Naive B cell (primary cell): ENCODE results near the gene KLHL11. TPM values are rescaled to one million over a fixed set of nuclear protein-coding genes. Genes with fewer than 3 reads are reported as not detected.
A peak's percentile ranks its signal among the peaks of the same experiment; 100 is the strongest.
"Not testable (repeated sequence)": the region's sequence is repeated elsewhere in the genome, so short reads cannot be mapped to it uniquely, and the experiment has no call there.

Source experiments
- ATAC-seq, 2 donors: fragments of 150-1000 bp; cut with Tn5 transposase; 2 replicates each; pipeline ENCODE4 v1.10.0; 2021; ENCODE audit warnings: low read depth in 2 of 2, mild to moderate bottlenecking in 2 of 2, moderate library complexity in 2 of 2
- DNase-seq: peaks from one replicate; pipeline ENCODE4 v3.0.0; 2022
- H3K27ac Mint-ChIP-seq, 6 donors: one replicate each; pipeline ENCODE4 v1.8.0; 2020 to 2022; ENCODE audit warnings: mild to moderate bottlenecking in 6 of 6, mixed read lengths in 6 of 6, moderate library complexity in 5 of 6, inconsistent platforms in 2 of 6
- H3K27me3 Mint-ChIP-seq, 3 donors: one replicate each; pipeline ENCODE4 v1.8.0; 2021 to 2022; ENCODE audit warnings: mixed read lengths in 3 of 3, mild to moderate bottlenecking in 1 of 3
- H3K36me3 Mint-ChIP-seq, 2 donors: one replicate each; pipeline ENCODE4 v1.8.0; 2020 to 2022; ENCODE audit warnings: mixed read lengths in 2 of 2, inconsistent platforms in 1 of 2, mild to moderate bottlenecking in 1 of 2
- H3K4me1 Mint-ChIP-seq, 3 donors: one replicate each; pipeline ENCODE4 v1.8.0; 2020 to 2022; ENCODE audit warnings: mixed read lengths in 3 of 3, inconsistent platforms in 1 of 3, mild to moderate bottlenecking in 1 of 3, moderate library complexity in 1 of 3
- H3K4me3 Mint-ChIP-seq, 8 donors: one replicate each; pipeline ENCODE4 v1.8.0; 2020 to 2022; ENCODE audit warnings: mild to moderate bottlenecking in 8 of 8, mixed read lengths in 8 of 8, moderate library complexity in 8 of 8, inconsistent platforms in 2 of 8
- H3K9me3 Mint-ChIP-seq, 7 donors: one replicate each; pipeline ENCODE4 v1.8.0; 2020 to 2022; ENCODE audit warnings: mixed read lengths in 7 of 7, mild to moderate bottlenecking in 5 of 7, inconsistent platforms in 2 of 7, moderate library complexity in 1 of 7
- polyA plus RNA-seq, 6 donors: library from polyadenylated mRNA; unstranded; fragments of 300-500 nt; fragmentation: Illumina TruSeq; gene quantifications; one replicate each; pipeline ENCODE4 v1.2.3, GENCODE V29; 2021; ENCODE audit warnings: low read depth in 6 of 6

Gene KLHL11
- polyA plus RNA-seq, 6 donors from 2014 or later, result 3.6 to 9.8 (median 6.7) TPM

DNA sequence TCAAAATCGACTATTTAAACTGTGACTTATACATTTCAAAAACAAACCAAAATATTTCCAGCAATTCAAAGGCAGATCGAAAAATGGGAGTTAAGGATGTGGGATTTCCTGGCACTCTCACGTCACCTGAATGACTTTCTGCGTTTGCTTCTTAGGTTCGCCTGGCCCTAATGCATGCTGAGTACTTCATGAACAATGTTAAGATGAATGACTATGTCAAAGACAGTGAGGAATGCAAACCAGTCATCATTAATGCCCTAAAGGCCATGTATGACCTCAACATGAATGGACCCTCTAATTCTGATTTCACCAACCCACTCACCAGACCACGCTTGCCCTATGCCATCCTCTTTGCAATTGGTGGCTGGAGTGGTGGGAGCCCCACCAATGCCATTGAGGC, 20.3 kb downstream of the KLHL11 start:
- Mint-ChIP-seq H3K27ac (no peak overlapping the region), H3K4me3 (no peak overlapping the region), H3K9me3 (no peaks in the 10 kb centered on the region), H3K36me3 (peaks cover 0 to 8% of the 10 kb centered on the region in 2 donors), H3K27me3 (no peaks in the 10 kb centered on the region), H3K4me1 (peaks cover 0 to 11% (median 8%) of the 10 kb centered on the region in 3 donors)
- no peak for ATAC-seq
- DNase-seq, result no peak

DNA sequence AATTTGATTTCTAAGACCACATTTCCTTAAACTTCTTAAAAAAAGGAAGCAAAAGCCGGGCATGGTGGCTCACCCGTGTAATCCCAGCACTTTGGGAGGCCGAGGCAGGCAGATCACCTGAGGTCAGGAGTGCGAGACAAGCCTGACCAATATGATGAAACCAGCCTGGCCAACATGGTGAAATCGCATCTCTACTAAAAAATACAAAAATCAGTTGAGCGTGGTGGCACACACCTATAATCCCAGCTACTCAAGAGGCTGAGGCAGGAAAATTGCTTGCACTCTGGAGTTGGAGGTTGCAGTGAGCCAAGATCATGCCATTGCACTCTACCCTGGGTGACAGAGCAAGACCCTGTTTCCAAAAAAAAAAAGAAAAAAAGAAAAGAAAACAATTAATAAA, 24.4 kb downstream of the KLHL11 start:
- H3K27me3 Mint-ChIP-seq, ATAC-seq, DNase-seq, H3K9me3 Mint-ChIP-seq, H3K36me3 Mint-ChIP-seq, H3K4me3 Mint-ChIP-seq, H3K27ac Mint-ChIP-seq, H3K4me1 Mint-ChIP-seq: not testable (repeated sequence)

- H3K9me3 Mint-ChIP-seq, H3K36me3 Mint-ChIP-seq: not testable (repeated sequence)
- peak overlapping the region in 1 of 6 donors; percentile 70 for H3K27ac Mint-ChIP-seq
Measured at GRCh38 chr17:41839448-41839847, 25.8 kb downstream of the KLHL11 start.

GRCh38 chr17:41837761-41838538, 27.3 kb downstream of the KLHL11 start, which contains the start of gene KLHL10:
KLHL10 (plus strand) TSS chr17:41837825; CDS start chr17:41837933, 108 bp downstream.
- Mint-ChIP-seq H3K9me3 (no peaks in the 10 kb centered on the region), H3K36me3 (no peaks in the 10 kb centered on the region), H3K27ac (peak within 1 kb of the TSS in 1 of 6 donors; percentile 66), H3K4me3 (peak within 1 kb of the TSS; percentile 79 to 95 (median 85)), H3K4me1 (peaks cover 8 to 13% (median 8%) of the 10 kb centered on the region in 3 donors), H3K27me3 (peaks cover 0 to 4% (median 0%) of the 10 kb centered on the region in 3 donors)
- no peak for DNase-seq
- ATAC-seq, result no peak

More at GRCh38 chr17:41839448-41839847, 25.8 kb downstream of the KLHL11 start:
- H3K4me1 Mint-ChIP-seq, result peaks cover 8 to 13% (median 8%) of the 10 kb centered on the region in 3 donors
- DNase-seq, ATAC-seq, H3K4me3 Mint-ChIP-seq, H3K27me3 Mint-ChIP-seq: not testable (repeated sequence)

DNA sequence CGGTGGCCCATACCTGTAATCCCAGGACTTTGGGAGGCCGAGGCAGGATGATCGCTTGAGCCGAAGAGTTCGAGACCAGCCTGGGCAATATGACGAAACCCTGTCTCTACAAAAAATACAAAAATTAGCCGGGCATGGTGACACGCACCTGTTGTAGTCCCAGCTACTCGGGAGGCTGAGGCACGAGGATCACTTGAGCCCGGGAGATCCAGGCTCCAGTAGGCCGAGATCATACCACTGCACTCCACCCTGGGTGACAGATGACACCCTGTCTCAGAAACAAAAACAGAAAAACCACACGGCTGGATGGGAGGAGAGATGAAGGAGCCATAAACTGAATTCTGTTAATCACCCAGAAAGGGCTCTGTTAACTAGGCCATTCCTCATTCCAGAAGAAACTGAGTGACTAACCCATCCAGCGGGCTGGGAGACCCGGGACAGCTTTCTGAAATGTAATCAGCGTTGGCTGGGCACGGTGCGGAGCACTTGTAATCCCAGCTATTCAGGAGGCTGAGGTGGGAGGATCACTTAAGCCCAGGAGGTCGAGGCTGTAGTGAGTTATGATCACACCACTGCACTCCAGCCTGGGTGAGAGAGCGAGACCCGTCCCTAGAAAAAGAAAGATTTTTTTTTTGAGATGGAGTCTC, 28.6 kb downstream of the KLHL11 start:
- Mint-ChIP-seq H3K4me1 (peaks cover 8 to 13% (median 8%) of the 10 kb centered on the region in 3 donors), H3K9me3 (no peaks in the 10 kb centered on the region), H3K27me3 (peaks cover 0 to 4% (median 0%) of the 10 kb centered on the region in 3 donors), H3K36me3 (peaks cover 0 to 5% of the 10 kb centered on the region in 2 donors), H3K27ac (peak overlapping the region in 2 of 6 donors; percentile 45 to 66), H3K4me3 (peak overlapping the region; percentile 79 to 95 (median 85))
- no peak for ATAC-seq
- DNase-seq, result no peak

DNA sequence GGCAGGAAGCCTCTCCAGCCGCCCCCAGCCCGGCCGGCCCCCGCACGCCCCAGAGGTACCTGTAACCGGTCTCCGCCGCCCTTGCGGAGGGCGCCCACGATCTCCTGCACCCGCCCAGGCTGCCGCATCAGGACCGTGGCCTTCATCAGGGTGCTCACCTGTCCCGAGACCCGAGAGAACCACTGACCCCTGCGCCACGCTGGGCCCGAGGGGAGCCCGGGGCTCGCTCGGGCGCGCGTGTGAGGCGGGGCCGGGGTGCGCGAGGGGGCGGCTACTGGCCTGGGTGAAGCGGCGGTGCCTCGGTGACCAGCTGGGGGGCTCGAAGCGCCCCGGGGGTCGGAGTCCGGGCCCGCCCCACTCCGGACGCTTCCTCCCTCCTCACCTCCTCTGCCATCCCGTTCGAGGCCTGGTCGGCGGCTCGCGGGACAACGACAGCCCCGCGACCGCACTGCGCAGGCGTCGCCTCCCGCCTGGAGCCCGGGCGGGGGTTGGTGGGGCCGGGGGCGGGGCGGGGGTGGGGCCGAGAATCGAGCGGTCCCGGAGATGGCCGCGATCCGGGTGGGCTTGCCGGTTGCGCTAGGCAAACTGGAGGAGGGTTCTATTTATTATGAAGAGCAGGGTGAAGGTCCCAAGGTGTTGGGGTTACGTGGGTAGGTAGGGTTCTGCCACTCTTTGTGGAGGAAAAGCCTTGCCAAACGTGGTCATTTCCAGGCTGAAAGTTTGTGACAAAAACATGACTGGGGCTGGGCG, 29.2 kb downstream of the KLHL11 start, which contains the start of gene NT5C3B:
TSS of gene NT5C3B (minus strand) at position 433 of the 750 bp plus-strand sequence. CDS start at position 394, 39 bp downstream.
- no peaks in the 10 kb centered on the region for H3K9me3 Mint-ChIP-seq
- H3K27ac Mint-ChIP-seq, result peak within 1 kb of the TSS in 5 of 6 donors; percentile 27 to 83 (median 45)
- H3K4me3 Mint-ChIP-seq, result peak within 1 kb of the TSS; percentile 79 to 95 (median 89)
- DNase-seq, result peak; percentile 37
- peaks cover 8 to 13% (median 8%) of the 10 kb centered on the region in 3 donors for H3K4me1 Mint-ChIP-seq
- ATAC-seq, result peak; percentile 83 to 84
- H3K36me3 Mint-ChIP-seq, result peaks cover 0 to 5% of the 10 kb centered on the region in 2 donors
- peaks cover 0 to 4% (median 0%) of the 10 kb centered on the region in 3 donors for H3K27me3 Mint-ChIP-seq

DNA sequence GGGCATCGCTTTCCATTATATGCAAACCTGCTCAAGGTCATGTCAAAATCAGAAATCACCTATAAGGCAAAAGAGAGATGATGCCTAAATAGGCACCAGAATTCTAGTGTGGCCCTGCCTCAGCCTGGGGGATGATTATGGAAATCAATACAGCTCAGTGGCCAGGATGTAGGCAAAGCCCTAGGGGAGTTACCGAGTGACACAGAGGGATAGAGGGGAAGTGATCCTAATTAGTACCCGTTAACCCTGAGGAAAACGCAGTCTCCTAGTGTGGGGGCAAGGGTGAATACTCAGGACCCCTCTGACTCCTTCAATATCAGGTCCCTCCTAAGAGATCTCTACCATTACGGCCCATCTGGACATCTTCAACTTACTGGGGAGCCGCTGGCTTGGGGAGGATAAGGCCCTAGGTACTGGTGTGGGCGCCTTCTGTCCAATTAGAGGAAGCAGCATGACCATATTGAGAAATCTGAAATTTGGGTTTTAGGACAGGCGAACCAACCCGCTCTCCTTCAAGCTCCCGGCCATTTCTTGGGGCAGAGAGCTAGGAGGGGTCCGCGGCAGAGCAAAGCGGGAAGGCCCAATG, 29.9 kb downstream of the KLHL11 start:
- ATAC-seq, result peak; percentile 34 to 39
- Mint-ChIP-seq H3K36me3 (peaks cover 4 to 5% of the 10 kb centered on the region in 2 donors), H3K4me1 (peaks cover 8 to 13% (median 8%) of the 10 kb centered on the region in 3 donors), H3K27me3 (peaks cover 0 to 4% (median 0%) of the 10 kb centered on the region in 3 donors), H3K9me3 (no peaks in the 10 kb centered on the region), H3K27ac (peak overlapping the region in 5 of 6 donors; percentile 27 to 83 (median 45)), H3K4me3 (peak overlapping the region; percentile 79 to 95 (median 89))
- DNase-seq, result peak; percentile 5

DNA sequence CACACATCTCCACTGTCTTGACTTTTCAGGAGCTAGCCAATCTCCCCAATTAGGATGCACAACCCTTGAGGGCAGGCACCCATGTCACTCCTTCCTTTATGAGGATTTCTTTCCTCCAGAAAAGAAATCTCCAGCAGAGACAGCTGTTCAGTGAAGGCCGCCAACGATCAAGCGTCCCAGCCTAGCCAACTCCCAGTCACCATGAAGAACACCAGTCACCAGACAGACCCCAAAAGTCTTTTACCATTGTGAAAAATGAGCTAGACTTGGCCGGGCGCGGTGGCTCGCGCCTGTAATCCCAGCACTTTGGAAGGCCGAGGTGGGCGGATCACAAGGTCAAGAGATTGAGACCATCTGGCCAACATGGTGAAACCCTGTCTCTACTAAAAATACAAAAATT, 35.3 kb downstream of the KLHL11 start:
- H3K4me1 Mint-ChIP-seq, DNase-seq, H3K9me3 Mint-ChIP-seq, H3K36me3 Mint-ChIP-seq, ATAC-seq, H3K27ac Mint-ChIP-seq, H3K27me3 Mint-ChIP-seq: not testable (repeated sequence)
- H3K4me3 Mint-ChIP-seq, result peak overlapping the region in 1 of 8 donors; percentile 52

DNA sequence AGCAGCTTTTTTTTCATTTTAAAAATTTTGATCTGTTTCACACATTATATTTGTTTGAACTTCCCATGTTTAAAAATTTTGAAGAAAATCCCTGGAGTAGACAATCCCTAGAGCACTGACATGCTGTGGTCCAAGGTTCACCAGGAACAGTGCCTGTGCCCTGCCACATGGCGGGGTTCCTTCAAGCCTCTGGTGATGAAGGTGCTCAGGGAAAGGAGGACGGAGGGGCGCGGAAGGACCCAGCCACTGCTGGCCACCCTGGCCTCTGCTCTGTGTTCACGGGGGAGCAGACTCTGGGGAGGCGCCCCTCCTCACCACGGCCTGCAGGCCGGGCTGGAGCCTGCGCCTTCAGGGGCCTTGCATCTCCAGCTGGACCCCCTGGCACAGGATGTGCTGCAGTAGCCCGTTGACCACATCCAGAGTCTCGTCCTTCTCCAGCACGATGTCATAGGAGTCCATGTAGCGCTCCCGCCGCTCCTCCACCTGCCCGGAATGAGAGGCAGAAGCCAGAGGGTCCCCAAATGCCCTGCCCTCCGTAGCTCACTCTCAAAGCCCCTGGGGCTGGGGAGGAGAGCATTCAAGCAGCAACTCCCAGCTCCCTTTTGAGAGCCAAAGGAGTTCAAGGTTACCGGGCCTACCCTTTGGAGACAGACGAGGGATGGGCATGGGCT, 39.9 kb downstream of the KLHL11 start:
- Mint-ChIP-seq H3K9me3 (no peaks in the 10 kb centered on the region), H3K4me1 (no peaks in the 10 kb centered on the region), H3K27me3 (peaks cover 0 to 8% (median 0%) of the 10 kb centered on the region in 3 donors), H3K36me3 (peaks cover 0 to 5% of the 10 kb centered on the region in 2 donors), H3K4me3 (no peak overlapping the region), H3K27ac (no peak overlapping the region)
- no peak for DNase-seq
- ATAC-seq, result no peak

DNA sequence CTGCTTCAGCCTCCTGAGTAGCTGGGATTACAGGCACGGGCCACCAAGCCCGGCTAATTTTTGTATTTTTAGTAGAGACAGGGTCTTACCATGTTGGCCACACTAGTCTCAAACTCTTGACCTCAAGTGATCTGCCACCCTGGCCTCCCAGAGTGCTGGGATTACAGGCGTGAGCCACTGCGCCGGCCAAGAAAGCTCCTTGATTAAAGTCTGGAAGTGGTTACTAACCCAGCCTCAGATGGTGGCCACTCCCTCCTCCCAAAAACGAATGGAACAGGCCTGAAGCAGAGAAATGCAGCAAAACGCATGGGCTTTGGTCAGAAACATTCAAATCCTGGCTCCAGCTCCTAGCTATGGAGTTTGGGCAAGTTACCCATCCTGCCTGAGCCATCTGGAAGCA, 41.1 kb downstream of the KLHL11 start:
- no peak overlapping the region for H3K4me3 Mint-ChIP-seq
- H3K27ac Mint-ChIP-seq, result peak overlapping the region in 1 of 6 donors; percentile 30
- no peaks in the 10 kb centered on the region for H3K36me3 Mint-ChIP-seq
- H3K9me3 Mint-ChIP-seq, result no peaks in the 10 kb centered on the region
- peaks cover 0 to 8% (median 0%) of the 10 kb centered on the region in 3 donors for H3K27me3 Mint-ChIP-seq
- DNase-seq (no peak), ATAC-seq (no peak)
- H3K4me1 Mint-ChIP-seq, result no peaks in the 10 kb centered on the region

DNA sequence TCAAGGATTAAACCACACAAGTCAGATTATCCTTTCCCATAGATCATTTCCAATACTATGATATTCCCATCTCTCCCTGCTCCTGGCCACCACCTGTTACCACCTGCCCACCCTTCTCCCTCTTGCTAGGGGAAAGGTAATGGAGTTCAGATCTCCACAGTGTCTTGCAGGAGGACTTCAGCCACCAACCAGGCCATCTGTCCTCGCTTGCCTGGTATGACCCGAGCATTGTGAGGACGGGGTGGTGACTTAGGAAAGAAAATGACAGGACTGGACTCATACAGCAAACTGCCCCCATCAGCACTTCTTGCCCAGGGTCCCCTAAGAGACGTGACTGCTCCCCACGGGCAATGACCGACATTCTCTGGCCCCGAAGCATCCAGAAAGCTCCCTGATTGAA, 41.6 kb downstream of the KLHL11 start:
- Mint-ChIP-seq H3K36me3 (no peaks in the 10 kb centered on the region), H3K27ac (no peak overlapping the region), H3K4me3 (no peak overlapping the region), H3K9me3 (no peaks in the 10 kb centered on the region), H3K4me1 (no peaks in the 10 kb centered on the region), H3K27me3 (peaks cover 0 to 8% (median 0%) of the 10 kb centered on the region in 3 donors)
- DNase-seq (no peak), ATAC-seq (no peak)

- DNase-seq (no peak), ATAC-seq (no peak)
- peaks cover 0 to 13% (median 0%) of the 10 kb centered on the region in 3 donors for H3K27me3 Mint-ChIP-seq
- H3K36me3 Mint-ChIP-seq, result no peaks in the 10 kb centered on the region
- no peaks in the 10 kb centered on the region for H3K4me1 Mint-ChIP-seq
- H3K4me3 Mint-ChIP-seq, result no peak overlapping the region
- H3K27ac Mint-ChIP-seq, result no peak overlapping the region
- no peaks in the 10 kb centered on the region for H3K9me3 Mint-ChIP-seq
Measured at GRCh38 chr17:41823141-41823524, 42.1 kb downstream of the KLHL11 start.
